Measurements from ENCODE around the gene DHX15. TPM values are rescaled to one million over a fixed set of nuclear protein-coding genes. Genes with fewer than 3 reads are reported as not detected.

Gene DHX15
- total RNA-seq, 1 experiment from 2014 or later, result 240 TPM

GRCh38 chr4:24584211-24584850, at the start of gene DHX15 (continued):
- TF ChIP-seq ZNF263 (CRISPR knock-in tag; IDR thresholded peaks at IDR 0.05; ENCODE audit: low read depth), result no peak
- TF ChIP-seq NR2C2 (CRISPR knock-in tag; IDR thresholded peaks at IDR 0.05), result 0 out of 2 replicates have a peak, but pooled peaks have one; percentile 44
- no peak for TF ChIP-seq ZSCAN18 (CRISPR knock-in tag; IDR thresholded peaks at IDR 0.05)
- TF ChIP-seq USF1 (CRISPR knock-in tag; IDR thresholded peaks at IDR 0.05), result peak; percentile 22; the same call in 1 of the 2 replicates
- no peak for TF ChIP-seq OVOL2 (CRISPR knock-in tag; IDR thresholded peaks at IDR 0.05; ENCODE audit: borderline replicate concordance)
- TF ChIP-seq NFATC4 (CRISPR knock-in tag; IDR thresholded peaks at IDR 0.05), result no peak
- peak; percentile 61; the same call in 1 of the 2 replicates for TF ChIP-seq ZNF219 (CRISPR knock-in tag; IDR thresholded peaks at IDR 0.05; ENCODE audit: borderline replicate concordance)
- TF ChIP-seq GTF2I (CRISPR knock-in tag; conservative IDR thresholded peaks at IDR 0.05), result no peak
- TF ChIP-seq CDX4 (CRISPR knock-in tag; IDR thresholded peaks at IDR 0.05; ENCODE audit: borderline replicate concordance), result no peak
- no peak for TF ChIP-seq RORB (CRISPR knock-in tag; IDR thresholded peaks at IDR 0.05)
- no peak for TF ChIP-seq CBFB (CRISPR knock-in tag; IDR thresholded peaks at IDR 0.05; ENCODE audit: low read depth)
- no peak for TF ChIP-seq IRF1 (CRISPR knock-in tag; IDR thresholded peaks at IDR 0.05)
- TF ChIP-seq USF2 (CRISPR knock-in tag; IDR thresholded peaks at IDR 0.05), result no peak
- no peak for TF ChIP-seq STAT6 (CRISPR knock-in tag; conservative IDR thresholded peaks at IDR 0.05; ENCODE audit: low read depth)
- peak; percentile 41; the same call in 1 of the 2 replicates for TF ChIP-seq ZNF532 (CRISPR knock-in tag; IDR thresholded peaks at IDR 0.05; ENCODE audit: borderline replicate concordance)
- no peak for TF ChIP-seq ZNF512 (CRISPR knock-in tag; IDR thresholded peaks at IDR 0.05; ENCODE audit: borderline replicate concordance)
- TF ChIP-seq SMAD3 (CRISPR knock-in tag; IDR thresholded peaks at IDR 0.05; ENCODE audit: borderline replicate concordance), result peak; percentile 25; the same call in 1 of the 2 replicates
- TF ChIP-seq FOXJ3 (CRISPR knock-in tag; IDR thresholded peaks at IDR 0.05; ENCODE audit: borderline replicate concordance), result no peak
- peak; percentile 63; the same call in 1 of the 2 replicates for TF ChIP-seq ZBTB21 (CRISPR knock-in tag; IDR thresholded peaks at IDR 0.05; ENCODE audit: borderline replicate concordance)
- no peak for TF ChIP-seq PRDM15 (CRISPR knock-in tag; IDR thresholded peaks at IDR 0.05)
- TF ChIP-seq FOXP1 (CRISPR knock-in tag; IDR thresholded peaks at IDR 0.05; ENCODE audit: borderline replicate concordance), result peak; percentile 64; the same call in 1 of the 2 replicates
